GM18520 (cell line): Measurements from ENCODE around the gene ZEB2.
A peak's percentile ranks its signal among the peaks of the same experiment; 100 is the strongest.

Experiments
- ATAC-seq: cut with Tn5 transposase; IDR thresholded peaks from one replicate; pipeline ENCODE4 v1.9.1; 2021; ENCODE audit not compliant: unreplicated experiment

Gene ZEB2

DNA sequence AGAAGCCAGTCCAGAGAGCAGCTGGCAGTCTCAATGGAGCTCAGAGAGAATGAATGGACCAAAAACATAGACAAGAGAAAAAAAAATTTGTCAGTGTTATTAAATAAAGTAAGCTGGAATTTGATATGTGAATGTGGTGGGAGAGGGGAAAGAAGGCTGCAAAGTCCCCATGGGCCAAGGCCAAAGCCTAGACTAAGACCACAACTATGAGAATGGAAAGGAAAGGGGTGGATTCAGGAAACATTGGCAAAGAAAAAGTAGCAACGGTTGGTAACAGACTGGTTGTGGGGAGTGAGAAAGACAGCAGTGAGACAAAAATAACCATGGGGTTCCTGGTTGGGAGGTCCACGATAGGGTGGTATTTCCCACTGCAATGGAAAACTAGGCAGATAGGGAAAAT lies 47.0 kb downstream of the ZEB2 start:
- no peak for ATAC-seq

DNA sequence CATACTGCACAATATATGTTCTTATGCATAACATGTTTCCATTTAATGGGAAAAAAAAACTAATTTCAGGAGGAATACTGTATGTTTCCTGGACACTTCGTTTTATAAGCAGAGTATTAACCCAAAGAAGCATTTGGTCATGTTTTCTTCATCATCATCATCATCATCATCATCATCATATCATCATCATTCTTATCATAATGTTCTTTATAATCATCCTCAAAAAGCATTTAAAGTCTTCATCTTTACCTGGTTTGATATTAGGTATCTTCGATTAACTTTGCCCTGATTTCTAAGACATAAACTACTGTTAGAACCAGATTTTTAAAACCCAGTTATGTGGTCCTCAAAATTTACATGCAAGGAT lies 47.9 kb downstream of the ZEB2 start:
- no peak for ATAC-seq

GRCh38 chr2:144471305-144472045 lies 48.4 kb downstream of the ZEB2 start:
- peak; percentile 70 for ATAC-seq

- no peak for ATAC-seq
Measured at GRCh38 chr2:144470816-144471215, 49.1 kb downstream of the ZEB2 start.

DNA sequence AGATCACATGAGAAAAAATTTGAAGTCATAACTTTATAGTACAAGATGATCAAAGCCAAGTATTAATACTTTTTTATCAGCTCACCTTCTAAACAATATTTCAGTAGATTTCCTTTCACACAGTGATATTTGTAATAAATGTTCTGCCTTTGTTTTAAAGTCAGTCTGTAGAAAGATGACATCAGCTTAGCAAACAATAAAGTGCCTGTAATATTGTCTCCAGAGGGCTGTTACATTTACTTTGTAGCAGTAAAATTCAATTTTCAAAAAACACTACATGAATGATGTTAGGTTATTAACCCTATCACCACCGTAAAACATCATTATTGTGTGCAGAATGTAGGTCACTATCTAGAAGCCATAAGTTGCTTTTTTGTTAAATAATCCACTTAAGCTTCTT lies 49.6 kb downstream of the ZEB2 start:
- ATAC-seq, result no peak

GRCh38 chr2:144469798-144470197 lies 50.1 kb downstream of the ZEB2 start:
- ATAC-seq, result no peak

GRCh38 chr2:144468823-144469595 lies 50.9 kb downstream of the ZEB2 start:
- no peak for ATAC-seq

GRCh38 chr2:144467502-144468137 lies 52.3 kb downstream of the ZEB2 start:
- no peak for ATAC-seq

GRCh38 chr2:144466637-144467036 lies 53.3 kb downstream of the ZEB2 start:
- no peak for ATAC-seq

GRCh38 chr2:144465749-144466148 lies 54.2 kb downstream of the ZEB2 start:
- ATAC-seq, result no peak

DNA sequence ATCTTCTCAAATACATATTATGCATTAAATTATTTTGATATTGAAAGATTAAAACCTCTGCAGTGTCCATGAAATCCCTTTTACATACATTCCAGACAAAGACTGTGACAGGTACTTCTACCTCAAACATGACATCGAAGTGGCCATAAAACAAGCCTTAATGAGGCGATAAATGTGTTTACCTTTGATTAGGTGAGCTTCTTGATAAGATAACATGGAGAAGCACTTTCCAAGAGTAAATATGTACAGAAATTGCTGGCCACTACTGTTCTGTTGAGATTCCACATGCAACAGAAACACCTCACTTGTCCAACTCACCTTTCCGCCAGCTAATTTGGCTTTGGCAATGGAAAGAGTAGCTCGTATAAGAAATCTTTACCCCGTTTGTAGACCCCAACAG lies 55.2 kb downstream of the ZEB2 start:
- no peak for ATAC-seq

GRCh38 chr2:144463266-144463665 lies 56.7 kb downstream of the ZEB2 start:
- no peak for ATAC-seq

- no peak for ATAC-seq
Measured at GRCh38 chr2:144462266-144462665, 57.7 kb downstream of the ZEB2 start.

DNA sequence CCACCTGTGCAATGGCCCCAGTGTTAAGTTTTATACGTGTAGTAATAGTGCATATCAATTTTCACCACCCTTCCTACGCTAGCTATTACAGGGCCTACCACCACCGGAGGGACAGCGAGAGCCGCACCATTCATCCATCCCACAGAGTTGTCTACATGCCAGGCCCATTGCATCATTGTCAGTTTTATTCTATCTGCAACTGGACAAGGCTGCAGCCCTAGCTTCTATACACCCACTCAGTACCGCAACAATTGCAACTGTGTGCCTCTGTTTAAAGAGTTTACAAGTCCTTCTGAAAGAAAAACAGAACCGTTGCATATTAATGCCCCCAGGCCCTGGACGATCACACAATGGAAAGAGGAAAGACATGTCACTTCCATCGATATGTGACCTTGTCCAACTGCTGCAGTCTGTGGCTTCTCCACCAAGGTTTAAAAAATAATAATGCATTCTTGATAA lies 58.6 kb downstream of the ZEB2 start:
- ATAC-seq, result no peak

- no peak for ATAC-seq
Measured at GRCh38 chr2:144460727-144461307, 59.1 kb downstream of the ZEB2 start.

DNA sequence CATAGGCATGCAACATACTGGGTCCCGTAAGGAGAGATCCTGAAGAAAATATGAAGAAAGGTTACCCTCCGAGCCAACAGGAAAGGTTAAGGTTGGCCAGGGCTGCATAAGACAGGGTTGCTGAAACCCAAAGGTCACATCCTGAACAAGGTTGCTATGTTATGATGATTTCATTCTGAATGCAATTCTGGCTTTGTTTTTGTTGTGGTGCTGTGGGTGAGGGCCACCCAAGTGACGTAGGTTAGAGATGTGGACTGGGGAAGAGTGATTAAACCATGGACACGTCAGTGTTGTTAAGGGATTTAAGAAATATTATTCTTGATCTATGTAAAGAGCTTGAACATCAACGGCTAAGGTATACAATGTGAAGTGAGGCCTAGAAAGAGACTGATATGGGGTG lies 60.0 kb downstream of the ZEB2 start:
- ATAC-seq, result peak; percentile 65

GRCh38 chr2:144459286-144459685 lies 60.6 kb downstream of the ZEB2 start:
- no peak for ATAC-seq

GRCh38 chr2:144458541-144458940 lies 61.4 kb downstream of the ZEB2 start:
- ATAC-seq, result no peak

DNA sequence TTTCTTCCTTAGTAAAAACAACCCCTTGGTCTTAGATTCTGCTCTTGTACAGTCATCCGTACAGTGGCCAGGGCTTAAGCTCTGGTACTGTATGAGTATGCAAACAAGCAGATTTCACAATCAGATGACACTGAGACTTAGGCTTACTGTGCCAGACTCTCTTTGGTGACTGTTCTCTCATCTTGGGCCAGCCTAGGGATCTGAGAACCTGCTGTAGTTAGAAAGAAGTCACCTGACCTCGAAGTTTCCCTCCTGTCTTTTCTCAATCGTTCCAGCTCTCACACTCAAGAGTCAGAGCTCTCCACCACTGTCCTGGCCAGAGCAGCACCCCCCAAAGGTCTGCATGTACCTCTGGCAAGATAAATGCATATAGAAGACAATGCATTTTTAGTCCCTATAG lies 63.2 kb downstream of the ZEB2 start:
- ATAC-seq, result peak; percentile 34

DNA sequence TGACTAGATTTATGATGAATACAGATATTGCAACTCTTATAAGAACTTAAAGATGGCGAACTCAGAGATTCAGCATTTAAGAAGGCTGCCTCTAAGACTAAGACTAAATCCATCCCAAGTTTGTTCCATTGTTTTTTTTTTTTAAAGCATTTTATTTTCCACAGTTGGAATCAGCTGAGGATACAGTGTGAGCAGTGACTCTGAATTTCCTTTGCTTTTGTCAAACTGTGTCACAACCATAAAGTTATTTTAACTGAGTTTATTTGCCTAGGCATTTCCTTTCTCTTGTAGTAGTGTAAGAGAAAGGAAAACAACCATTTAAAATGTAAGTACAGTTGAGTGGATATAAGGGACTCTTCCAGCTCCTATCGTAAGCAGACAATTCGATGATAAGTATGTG lies 63.9 kb downstream of the ZEB2 start:
- no peak for ATAC-seq

DNA sequence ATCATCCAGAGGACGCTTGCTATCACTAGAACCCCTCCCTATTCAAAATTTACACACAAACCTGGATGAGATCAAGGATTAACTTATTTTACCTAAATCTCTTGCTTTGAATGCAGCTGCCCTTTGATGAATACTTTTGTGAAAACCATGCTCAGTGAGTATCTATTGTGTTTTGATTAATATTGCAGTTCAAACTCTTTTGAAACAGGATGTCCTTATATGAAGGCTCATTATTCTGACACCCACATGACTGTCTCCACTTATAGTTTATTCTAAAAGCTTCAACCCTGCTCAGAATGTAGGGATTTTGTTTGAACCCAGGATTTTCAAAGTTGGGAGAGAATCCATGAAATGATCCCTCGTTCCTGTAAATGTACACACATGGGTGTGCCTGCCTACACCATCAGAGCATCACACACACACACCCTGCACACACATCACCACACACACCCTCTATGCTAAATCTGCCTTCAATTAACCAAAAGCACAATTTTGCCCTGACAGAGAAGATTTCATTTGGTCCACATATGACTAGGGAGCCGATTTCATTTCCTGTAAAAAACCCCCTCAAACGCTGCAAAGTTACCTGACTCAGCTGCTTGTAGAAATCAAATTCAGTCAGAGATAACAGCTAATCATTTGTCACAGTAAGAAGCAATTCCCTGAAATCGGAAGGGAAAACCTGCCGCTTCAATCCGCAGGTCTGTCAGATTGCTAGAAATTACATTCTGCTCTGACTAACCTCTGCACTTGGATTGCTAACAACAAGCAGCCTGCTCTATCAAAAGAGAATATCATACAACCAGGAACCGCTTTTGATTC lies 65.2 kb downstream of the ZEB2 start:
- ATAC-seq, result peak; percentile 44
